Fibroblast of pulmonary artery (primary cell): Measurements from ENCODE around the gene PAX6.

Experiments
- DNase-seq: peaks from one replicate; pipeline ENCODE4 v3.0.0-alpha.2; 2010; ENCODE audit warnings: low read depth
- H3K4me3 ChIP-seq: replicated peaks from 2 replicates; pipeline ENCODE4 v1.5.1; 2011; ENCODE audit warnings: low read depth, mild to moderate bottlenecking, control low read depth, low read length, moderate library complexity
- TF ChIP-seq, protein P1 (sequence below): IDR thresholded peaks from 2 replicates; pipeline ENCODE4 v1.5.1; 2011; ENCODE audit warnings: mild to moderate bottlenecking, control low read depth, low read length, inconsistent platforms; ENCODE audit errors: missing control alignments

Gene PAX6

DNA sequence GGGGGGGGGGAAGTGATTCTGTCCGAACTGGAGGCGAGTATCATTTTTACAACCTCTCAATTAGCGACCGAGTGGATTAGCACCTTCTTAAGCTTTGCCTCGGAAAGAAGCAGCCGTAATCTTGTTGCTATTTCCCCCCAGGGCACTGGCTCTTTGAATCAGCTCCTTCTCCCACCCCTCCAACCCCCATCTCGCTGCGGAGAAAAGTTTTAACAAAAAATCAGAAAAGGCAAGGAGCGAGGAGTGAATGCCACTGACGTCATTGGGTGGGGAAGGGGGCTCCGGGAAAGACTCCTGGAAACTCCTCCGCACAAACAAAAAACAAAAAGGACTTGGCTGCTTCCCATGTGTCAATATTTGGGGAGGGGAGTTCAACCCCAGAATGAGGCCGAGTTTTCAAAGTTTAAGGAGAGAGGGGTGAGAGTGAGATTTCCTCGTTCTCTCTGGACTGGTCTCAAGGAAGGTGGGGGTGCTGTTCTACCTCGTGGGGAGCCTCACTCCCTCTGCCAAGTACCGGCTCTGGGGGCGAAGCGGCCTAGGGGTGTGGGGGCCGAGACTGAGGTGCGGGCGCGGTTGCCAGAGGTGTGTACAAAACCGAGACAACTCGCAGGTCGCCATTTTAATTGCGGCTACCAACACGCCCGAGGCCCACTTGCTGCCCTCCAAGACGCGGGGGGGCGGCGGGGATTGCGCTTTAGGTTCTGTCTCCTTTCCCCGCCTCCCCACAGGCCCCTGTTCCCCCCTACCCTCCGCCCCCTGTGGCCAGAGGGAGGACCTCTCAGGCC is 2.5 kb upstream of the PAX6 start:
- DNase-seq: no peak
- no peak overlapping the region for H3K4me3 ChIP-seq
- TF ChIP-seq, protein P1, sequence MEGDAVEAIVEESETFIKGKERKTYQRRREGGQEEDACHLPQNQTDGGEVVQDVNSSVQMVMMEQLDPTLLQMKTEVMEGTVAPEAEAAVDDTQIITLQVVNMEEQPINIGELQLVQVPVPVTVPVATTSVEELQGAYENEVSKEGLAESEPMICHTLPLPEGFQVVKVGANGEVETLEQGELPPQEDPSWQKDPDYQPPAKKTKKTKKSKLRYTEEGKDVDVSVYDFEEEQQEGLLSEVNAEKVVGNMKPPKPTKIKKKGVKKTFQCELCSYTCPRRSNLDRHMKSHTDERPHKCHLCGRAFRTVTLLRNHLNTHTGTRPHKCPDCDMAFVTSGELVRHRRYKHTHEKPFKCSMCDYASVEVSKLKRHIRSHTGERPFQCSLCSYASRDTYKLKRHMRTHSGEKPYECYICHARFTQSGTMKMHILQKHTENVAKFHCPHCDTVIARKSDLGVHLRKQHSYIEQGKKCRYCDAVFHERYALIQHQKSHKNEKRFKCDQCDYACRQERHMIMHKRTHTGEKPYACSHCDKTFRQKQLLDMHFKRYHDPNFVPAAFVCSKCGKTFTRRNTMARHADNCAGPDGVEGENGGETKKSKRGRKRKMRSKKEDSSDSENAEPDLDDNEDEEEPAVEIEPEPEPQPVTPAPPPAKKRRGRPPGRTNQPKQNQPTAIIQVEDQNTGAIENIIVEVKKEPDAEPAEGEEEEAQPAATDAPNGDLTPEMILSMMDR: no peak

DNA sequence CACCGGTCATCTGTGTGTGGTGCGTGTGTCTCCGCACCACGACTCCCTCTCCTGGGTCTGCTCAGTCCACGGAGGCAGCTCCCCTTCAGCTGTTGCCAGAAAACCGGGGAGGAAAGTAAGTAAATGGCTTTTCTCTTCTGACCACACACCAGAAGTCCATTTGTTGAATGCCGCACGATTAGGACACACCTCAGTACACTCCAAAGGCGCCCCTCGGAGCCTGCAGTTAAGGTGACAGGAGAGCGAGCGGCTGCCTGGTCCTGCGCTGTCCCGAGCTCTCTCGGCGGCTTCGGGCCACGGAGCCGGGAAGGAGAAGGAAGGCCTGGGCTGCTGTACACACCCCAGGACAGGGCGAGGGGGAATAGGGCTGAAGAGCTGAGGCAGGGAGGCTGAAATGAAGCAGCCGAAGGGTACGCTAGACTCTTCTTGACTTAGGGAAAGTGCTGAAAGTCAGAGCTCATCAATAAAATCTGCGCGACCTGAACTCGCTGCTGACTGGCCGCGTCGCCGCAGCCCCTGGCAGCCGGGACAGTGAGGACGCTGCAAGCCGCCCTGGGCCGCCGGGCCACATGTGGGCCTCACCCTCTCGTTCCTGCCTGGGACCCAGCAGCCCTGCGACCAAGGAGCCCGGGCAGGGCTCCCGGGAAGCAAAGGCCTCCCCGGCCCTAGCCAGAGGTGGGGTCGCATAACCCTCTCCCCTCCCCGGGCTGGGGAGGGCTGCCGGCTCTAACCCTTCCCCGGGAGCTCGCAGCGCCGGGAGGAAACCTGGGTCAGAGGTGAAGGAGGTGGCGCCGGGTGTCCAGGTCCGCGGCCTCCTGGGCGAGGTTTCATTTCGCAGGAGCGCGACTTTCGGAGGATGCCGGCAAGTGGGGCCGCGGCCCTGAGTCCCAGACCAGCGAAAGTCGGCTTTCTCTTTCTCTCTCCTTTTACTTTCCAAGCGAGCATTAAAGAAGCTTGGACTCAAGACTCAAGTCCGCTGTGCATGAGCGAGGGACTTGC is 1.6 kb upstream of the PAX6 start:
- peak overlapping the region; percentile 27 for H3K4me3 ChIP-seq
- no peak for DNase-seq
- TF ChIP-seq, protein P1: no peak

DNA sequence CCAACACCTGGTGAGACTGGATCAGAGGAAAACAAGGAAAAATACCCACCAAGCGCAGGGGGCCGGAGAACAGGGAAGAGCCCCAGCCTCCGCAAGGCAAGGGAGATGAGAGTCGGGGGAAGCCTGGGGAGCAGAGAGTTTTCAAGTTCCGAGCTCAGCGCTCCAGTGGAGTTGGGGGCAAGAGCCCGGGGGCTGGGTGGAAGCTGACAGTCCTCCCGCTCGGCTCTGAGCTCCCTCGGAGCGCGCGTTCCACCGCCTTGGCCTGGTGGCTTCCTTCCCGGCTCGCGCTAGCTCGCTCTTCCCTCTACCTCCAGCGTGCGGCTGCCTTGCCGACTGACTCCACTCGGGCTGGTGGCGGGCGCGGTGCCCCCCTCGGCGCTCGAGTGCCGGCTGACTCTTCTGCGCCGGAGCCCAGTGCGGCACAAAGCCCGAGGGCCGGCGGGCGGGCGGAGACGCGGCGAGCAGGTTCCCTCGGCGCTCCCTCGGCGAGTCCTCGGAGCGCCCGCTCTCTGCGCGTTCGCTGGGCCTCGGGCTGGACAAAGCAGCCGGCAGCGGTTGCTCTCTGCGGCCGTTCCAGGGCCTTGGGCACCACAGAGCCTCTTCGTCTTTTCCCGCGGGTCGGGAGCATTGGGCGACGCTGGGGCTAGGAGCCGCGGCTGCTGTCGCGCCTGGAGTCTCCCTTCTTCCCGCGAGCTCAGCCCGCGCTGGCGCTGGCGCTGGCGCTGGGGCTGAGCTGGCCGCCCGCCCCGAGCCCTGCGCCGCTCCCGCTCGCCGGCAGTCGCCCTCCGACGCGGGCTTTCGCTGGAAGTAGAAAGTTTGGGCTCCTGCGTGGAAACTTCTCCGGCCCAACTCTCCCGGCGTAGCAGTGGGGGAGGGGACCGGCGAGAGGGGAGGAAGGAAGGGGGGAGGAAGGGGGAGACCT is 1.0 kb downstream of the PAX6 start:
- peak; percentile 38 for DNase-seq
- TF ChIP-seq, protein P1: no peak
- peak overlapping the region; percentile 25 for H3K4me3 ChIP-seq

DNA sequence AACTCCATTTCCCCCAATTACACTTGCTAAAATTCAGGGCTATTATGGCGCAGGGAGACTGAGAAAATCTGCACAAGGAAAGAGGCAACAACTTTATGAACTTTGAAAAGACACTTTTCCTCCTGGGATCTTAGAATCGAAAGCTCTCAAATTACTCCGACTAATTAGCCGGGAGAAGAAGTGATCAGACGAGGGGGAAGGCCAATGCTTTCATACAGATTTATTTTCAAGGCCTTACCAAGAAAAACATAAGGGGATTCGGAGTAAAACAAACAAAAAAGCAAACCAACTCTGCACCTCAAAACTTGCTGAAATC is 1.6 kb downstream of the PAX6 start:
- no peak overlapping the region for H3K4me3 ChIP-seq

DNA sequence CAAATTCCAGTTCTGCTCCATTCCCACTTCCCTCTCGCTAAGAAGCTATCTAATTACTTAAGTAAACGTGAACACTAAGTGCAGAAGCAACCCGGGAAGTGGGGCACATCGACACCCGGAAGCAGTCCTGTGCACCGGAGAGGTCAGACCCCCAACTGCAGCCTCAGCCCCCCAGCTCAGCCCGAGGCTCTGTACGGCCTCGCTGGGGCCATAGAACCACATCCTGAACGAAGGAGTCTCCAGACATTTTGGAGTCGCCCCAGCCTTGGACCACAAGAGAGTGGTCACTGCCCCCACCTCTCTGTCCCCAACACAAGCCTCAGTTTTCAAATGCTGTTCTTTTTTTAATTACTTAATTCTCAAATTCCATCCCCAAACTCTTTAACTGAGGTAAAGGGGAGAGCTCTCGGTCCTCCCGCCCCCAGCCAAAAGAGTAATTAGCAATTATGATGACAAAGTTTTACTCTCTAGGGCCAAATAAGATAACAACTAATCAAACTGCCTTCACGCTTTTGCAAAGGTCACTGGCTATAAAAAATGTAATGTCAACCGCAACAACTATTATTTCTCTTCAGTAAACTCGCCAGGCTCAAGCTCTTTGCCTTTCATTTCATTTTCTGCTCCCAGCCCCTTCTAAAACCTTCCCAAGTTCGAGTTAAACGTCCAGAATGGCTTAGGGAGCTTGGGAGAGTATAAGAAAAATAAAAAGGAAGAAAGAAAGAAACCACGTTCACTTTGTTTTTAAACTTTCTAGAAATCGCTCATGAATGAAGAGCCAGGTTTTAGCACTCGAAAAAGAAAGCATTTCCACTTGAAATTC is 2.2 kb downstream of the PAX6 start:
- TF ChIP-seq, protein P1: no peak
- no peak overlapping the region for H3K4me3 ChIP-seq
- no peak for DNase-seq

More for the DNA sequence above, 1.6 kb downstream of the PAX6 start:
- TF ChIP-seq, protein P1: no peak
- DNase-seq: no peak
